Measurements from ENCODE around the gene ZP3. TPM values are rescaled to one million over a fixed set of nuclear protein-coding genes. Genes with fewer than 3 reads are reported as not detected.
"Not testable (repeated sequence)": the region's sequence is repeated elsewhere in the genome, so short reads cannot be mapped to it uniquely, and the experiment has no call there.

ZP3 gene
- total RNA-seq, 4 donors from 2014 or later = 0.46 to 1.0 TPM; not detected in 2

GRCh38 chr7:76381814-76382213, 42.9 kb upstream of the ZP3 start:
- no peaks in the 10 kb centered on the region for H3K27me3 ChIP-seq
- TF ChIP-seq POLR2A (IDR thresholded peaks at IDR 0.05; ENCODE audit: low read depth) = no peak
- TF ChIP-seq EP300 (IDR thresholded peaks at IDR 0.05) = no peak
- no peak for TF ChIP-seq CTCF (IDR thresholded peaks at IDR 0.05)
- TF ChIP-seq POLR2AphosphoS5 (IDR thresholded peaks at IDR 0.05) = no peak
- no peaks in the 10 kb centered on the region for H3K36me3 ChIP-seq
- intact Hi-C loops (cut with DNase I) = no loop called here
- 94% methylated on average over 7 of the region's 7 CpGs for WGBS
- no peak for DNase-seq (ENCODE audit: extremely low spot score)
- no peaks in the 10 kb centered on the region for H3K9me3 ChIP-seq
- no peak overlapping the region for H3K27ac ChIP-seq (replicated peaks in 1 of 4)
- peaks cover 21 to 35% (median 23%) of the 10 kb centered on the region in 4 donors for H3K4me1 ChIP-seq
- no peak overlapping the region for H3K4me3 ChIP-seq

GRCh38 chr7:76383089-76383944, 41.4 kb upstream of the ZP3 start:
- Histone ChIP-seq H3K4me3 (no peak overlapping the region), H3K36me3 (no peaks in the 10 kb centered on the region), H3K27me3 (no peaks in the 10 kb centered on the region), H3K27ac (replicated peaks in 1 of 4) (no peak overlapping the region), H3K4me1 (peaks cover 21 to 24% (median 22%) of the 10 kb centered on the region in 4 donors), H3K9me3 (no peaks in the 10 kb centered on the region)
- no peak for DNase-seq (ENCODE audit: extremely low spot score)
- intact Hi-C loops (cut with DNase I) = no loop called here
- WGBS = 81% methylated on average over 13 of the region's 13 CpGs
- TF ChIP-seq POLR2AphosphoS5 (IDR thresholded peaks at IDR 0.05) (no peak), CTCF (IDR thresholded peaks at IDR 0.05) (no peak), POLR2A (IDR thresholded peaks at IDR 0.05; ENCODE audit: low read depth) (no peak), EP300 (IDR thresholded peaks at IDR 0.05) (no peak)

- Histone ChIP-seq H3K27ac (replicated peaks in 1 of 4) (no peak overlapping the region), H3K36me3 (no peaks in the 10 kb centered on the region), H3K4me3 (no peak overlapping the region), H3K27me3 (no peaks in the 10 kb centered on the region), H3K4me1 (peaks cover 5 to 10% (median 8%) of the 10 kb centered on the region in 4 donors), H3K9me3 (no peaks in the 10 kb centered on the region)
- TF ChIP-seq CTCF (IDR thresholded peaks at IDR 0.05) (no peak), EP300 (IDR thresholded peaks at IDR 0.05) (no peak), POLR2AphosphoS5 (IDR thresholded peaks at IDR 0.05) (no peak), POLR2A (IDR thresholded peaks at IDR 0.05; ENCODE audit: low read depth) (no peak)
- no peak for DNase-seq (ENCODE audit: extremely low spot score)
- WGBS = 72% methylated on average over 10 of the region's 11 CpGs
- intact Hi-C loops (cut with DNase I) = no loop called here
Measured at GRCh38 chr7:76386691-76387260, 38.0 kb upstream of the ZP3 start.

GRCh38 chr7:76387789-76388188, 37.0 kb upstream of the ZP3 start:
- H3K9me3 ChIP-seq; DNase-seq (ENCODE audit: extremely low spot score); H3K27ac ChIP-seq (replicated peaks in 1 of 4); H3K27me3 ChIP-seq; H3K4me3 ChIP-seq; intact Hi-C loops (cut with DNase I); H3K36me3 ChIP-seq: not testable (repeated sequence)
- 97% methylated on average over 6 of the region's 6 CpGs for WGBS
- H3K4me1 ChIP-seq = peaks cover 10 to 14% (median 13%) of the 10 kb centered on the region in 4 donors

- 91% methylated on average over 7 of the region's 13 CpGs for WGBS
- no peak overlapping the region for H3K4me3 ChIP-seq
- H3K9me3 ChIP-seq = no peaks in the 10 kb centered on the region
- peaks cover 14 to 26% (median 22%) of the 10 kb centered on the region in 4 donors for H3K4me1 ChIP-seq
- DNase-seq (ENCODE audit: extremely low spot score) = no peak
- no peaks in the 10 kb centered on the region for H3K36me3 ChIP-seq
- no peaks in the 10 kb centered on the region for H3K27me3 ChIP-seq
- no peak overlapping the region for H3K27ac ChIP-seq (replicated peaks in 1 of 4)
- intact Hi-C loops (cut with DNase I) = no loop called here
- no peak for TF ChIP-seq EP300 (IDR thresholded peaks at IDR 0.05)
- no peak for TF ChIP-seq CTCF (IDR thresholded peaks at IDR 0.05)
- TF ChIP-seq POLR2AphosphoS5 (IDR thresholded peaks at IDR 0.05) = no peak
- no peak for TF ChIP-seq POLR2A (IDR thresholded peaks at IDR 0.05; ENCODE audit: low read depth)
Measured at GRCh38 chr7:76390092-76390491, 34.7 kb upstream of the ZP3 start.
